ENCODE data around the gene GPC1. TPM values are rescaled to one million over a fixed set of nuclear protein-coding genes. Genes with fewer than 3 reads are reported as not detected.
"Not testable (repeated sequence)": the region's sequence is repeated elsewhere in the genome, so short reads cannot be mapped to it uniquely, and the experiment has no call there.

GPC1 gene, protein sequence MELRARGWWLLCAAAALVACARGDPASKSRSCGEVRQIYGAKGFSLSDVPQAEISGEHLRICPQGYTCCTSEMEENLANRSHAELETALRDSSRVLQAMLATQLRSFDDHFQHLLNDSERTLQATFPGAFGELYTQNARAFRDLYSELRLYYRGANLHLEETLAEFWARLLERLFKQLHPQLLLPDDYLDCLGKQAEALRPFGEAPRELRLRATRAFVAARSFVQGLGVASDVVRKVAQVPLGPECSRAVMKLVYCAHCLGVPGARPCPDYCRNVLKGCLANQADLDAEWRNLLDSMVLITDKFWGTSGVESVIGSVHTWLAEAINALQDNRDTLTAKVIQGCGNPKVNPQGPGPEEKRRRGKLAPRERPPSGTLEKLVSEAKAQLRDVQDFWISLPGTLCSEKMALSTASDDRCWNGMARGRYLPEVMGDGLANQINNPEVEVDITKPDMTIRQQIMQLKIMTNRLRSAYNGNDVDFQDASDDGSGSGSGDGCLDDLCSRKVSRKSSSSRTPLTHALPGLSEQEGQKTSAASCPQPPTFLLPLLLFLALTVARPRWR
- 28.1 TPM for polyA plus RNA-seq (ENCODE audit: insufficient read length)
- long read RNA-seq, donor 1, transcript GPC1-201 (9 exons, 3,713 nt), result major isoform, 14 of 14 reads
- long read RNA-seq, donor 1, partial matches to known transcripts, result 0 of 14 reads
- long read RNA-seq, donor 1, other reads (novel, unspliced or antisense), result 0 of 14 reads
- long read RNA-seq, donor 2, transcript GPC1-201 (9 exons, 3,713 nt), result major isoform, 11 of 11 reads
- long read RNA-seq, donor 2, partial matches to known transcripts, result 0 of 11 reads
- long read RNA-seq, donor 2, other reads (novel, unspliced or antisense), result 0 of 11 reads
- long read RNA-seq, donor 3, transcript GPC1-201 (9 exons, 3,713 nt), result major isoform, 8 of 8 reads
- long read RNA-seq, donor 3, partial matches to known transcripts, result 0 of 8 reads
- long read RNA-seq, donor 3, other reads (novel, unspliced or antisense), result 0 of 8 reads
- long read RNA-seq, donor 4, result 0 reads
- long read RNA-seq, donor 5, partial matches to known transcripts, result 17 of 23 reads
- long read RNA-seq, donor 5, other reads (novel, unspliced or antisense), result 0 of 23 reads
- long read RNA-seq, donor 6, transcript GPC1-201 (9 exons, 3,713 nt), result major isoform, 5 of 5 reads
- long read RNA-seq, donor 6, partial matches to known transcripts, result 0 of 5 reads
- long read RNA-seq, donor 6, other reads (novel, unspliced or antisense), result 0 of 5 reads
- long read RNA-seq, donor 7, transcript GPC1-201 (9 exons, 3,713 nt), result major isoform, 11 of 11 reads
- long read RNA-seq, donor 7, partial matches to known transcripts, result 0 of 11 reads
- long read RNA-seq, donor 7, other reads (novel, unspliced or antisense), result 0 of 11 reads
- long read RNA-seq, donor 8, partial matches to known transcripts, result 0 of 3 reads
- long read RNA-seq, donor 8, other reads (novel, unspliced or antisense), result 0 of 3 reads

DNA sequence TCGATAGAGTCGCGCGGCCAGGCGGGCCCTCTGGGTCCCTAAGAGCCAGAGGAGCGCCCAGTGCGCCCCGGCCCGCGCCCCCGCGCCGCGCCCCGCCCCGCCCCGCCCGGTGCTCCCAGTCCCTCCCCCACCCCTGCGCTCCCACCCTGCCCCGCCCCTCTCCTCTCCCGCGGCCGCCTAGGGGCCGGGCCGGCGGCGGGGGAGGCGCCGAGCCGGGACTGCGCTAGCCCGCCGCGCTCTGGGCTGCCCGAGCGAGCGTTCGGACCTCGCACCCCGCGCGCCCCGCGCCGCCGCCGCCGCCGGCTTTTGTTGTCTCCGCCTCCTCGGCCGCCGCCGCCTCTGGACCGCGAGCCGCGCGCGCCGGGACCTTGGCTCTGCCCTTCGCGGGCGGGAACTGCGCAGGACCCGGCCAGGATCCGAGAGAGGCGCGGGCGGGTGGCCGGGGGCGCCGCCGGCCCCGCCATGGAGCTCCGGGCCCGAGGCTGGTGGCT is at the start of gene GPC1:
GPC1 (plus strand) TSS at position 207 of the 491 bp plus-strand sequence; CDS start at position 463, 256 bp downstream.
- DNase-seq, result peak; percentile 82

DNA sequence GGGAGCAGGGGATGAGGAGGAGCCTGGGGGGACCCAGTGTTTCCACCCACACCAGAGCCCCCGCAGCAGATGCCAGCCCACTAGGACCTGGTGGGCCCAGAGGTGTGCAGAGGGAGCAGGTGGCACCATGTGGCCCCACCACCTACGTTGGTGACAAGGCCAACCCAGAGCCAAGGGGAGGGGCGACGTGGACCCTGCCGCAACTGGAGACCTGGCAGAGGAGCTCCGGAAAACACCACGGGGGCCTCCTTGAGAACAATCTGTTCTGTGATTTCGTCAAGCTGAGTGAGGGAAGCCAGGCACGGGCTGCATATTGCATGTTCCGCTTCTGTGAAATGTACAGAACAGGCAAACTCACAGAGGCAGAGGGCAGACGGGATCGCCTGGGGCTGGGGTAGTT is 49.1 kb upstream of the GPC1 start:
- DNase-seq, result no peak

DNA sequence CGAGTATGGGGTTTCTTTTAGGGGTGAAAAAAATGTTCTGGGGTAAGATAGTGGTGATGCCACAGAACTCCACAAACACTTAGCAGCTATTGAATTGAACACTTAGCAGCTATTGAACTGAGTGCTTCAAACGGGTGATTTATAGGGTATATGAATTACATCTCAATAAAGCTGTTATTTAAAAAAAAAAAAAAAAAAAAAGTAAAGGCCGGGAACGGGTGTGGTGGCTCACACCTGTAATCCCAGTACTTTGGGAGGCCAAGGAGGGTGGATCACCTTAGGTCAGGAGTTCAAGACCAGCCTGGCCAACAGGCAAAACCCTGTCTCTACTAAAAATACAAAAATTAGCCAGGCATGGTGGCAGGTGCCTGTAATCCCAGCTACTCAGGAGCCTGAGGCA is 48.7 kb upstream of the GPC1 start:
- DNase-seq, result not testable (repeated sequence)

DNA sequence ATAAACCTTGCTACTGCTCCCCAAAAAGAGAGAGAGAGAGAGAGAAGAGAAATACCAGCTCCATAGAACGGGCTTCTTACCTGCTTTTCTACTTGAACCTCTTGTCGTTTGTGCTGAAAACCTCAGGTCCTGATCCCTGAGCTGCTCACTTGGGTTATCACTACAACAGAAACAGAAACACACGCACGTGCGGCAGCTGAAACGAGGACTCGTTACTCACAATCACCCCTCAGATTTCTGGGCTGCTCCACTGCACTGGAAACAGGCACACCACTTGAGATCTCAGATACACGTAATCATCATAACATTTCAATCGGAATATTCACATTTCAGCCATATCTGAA is 48.2 kb upstream of the GPC1 start:
- no peak for DNase-seq

DNA sequence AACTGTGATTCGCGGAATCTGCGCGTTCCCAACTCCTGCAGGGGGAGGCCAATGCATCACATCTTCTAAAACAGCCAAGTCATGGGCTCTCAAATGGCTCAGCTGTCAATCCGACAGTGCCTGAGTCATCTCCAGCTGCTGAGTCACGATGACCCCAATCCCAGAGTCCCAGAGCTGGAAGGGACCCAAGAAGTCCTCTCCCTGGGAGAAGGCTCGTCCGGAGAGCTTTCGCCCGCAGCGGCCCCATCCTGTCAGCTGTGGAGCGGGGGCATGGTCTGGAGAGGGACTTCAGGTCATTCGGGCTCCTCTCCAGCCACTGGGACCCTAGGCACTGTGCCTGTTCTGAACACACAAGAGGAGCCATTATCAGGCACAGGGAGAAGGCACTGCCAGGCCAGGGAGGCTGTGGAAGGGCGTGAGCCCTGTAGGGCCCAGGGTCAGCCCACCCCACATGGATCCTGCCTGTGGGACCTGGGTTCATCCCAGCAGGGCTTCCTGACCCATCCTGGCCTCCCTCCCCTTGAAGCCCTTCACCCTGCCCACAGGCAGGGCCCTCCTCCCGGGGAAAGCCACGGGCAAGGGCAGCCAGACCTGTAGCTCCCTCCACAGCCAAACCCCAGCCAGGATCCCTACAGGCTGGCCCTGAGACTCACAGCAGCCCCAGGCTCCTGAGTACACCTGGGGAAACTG is 47.6 kb upstream of the GPC1 start:
- DNase-seq, result no peak

DNA sequence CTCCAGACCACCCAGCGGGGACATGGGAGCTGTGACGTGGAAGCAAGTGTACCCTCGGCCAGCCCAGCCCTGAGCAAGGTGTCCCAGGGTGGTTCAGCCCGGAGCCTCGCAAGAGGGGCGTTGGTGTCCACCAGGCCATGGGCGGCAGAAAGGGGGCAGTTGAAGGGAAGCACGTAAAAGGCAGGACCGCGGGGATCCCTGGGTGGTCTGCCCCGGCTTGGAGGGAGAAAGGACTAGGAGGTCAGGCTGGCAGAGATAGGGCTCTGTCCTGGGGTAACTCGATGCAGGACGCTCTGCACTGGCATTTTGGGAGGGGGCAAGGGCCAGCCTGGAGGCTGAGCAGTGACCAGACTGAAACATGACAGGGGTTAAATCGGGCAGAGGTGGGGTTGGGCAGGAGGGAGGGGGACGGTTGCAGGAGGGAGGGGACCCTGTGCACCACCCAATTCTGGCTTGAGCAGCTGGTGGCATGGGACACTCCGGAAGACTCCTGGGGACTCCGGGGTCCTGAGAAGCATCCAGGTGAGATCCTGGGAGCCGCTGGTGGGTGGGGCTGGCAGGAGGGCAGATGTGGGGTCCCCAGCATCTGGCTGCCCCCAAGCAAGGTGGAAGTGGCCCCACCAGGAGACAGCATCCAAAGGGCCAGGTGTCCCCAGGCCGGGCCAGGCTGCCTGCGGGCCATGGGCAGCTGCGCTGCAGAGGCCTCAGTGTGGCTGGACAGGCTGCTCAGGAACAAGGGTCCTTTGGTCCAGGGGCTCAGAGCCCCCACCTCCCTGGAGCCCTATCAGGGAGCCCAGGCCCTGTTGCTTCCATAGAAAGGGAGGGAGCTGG is 46.8 kb upstream of the GPC1 start:
- no peak for DNase-seq

DNA sequence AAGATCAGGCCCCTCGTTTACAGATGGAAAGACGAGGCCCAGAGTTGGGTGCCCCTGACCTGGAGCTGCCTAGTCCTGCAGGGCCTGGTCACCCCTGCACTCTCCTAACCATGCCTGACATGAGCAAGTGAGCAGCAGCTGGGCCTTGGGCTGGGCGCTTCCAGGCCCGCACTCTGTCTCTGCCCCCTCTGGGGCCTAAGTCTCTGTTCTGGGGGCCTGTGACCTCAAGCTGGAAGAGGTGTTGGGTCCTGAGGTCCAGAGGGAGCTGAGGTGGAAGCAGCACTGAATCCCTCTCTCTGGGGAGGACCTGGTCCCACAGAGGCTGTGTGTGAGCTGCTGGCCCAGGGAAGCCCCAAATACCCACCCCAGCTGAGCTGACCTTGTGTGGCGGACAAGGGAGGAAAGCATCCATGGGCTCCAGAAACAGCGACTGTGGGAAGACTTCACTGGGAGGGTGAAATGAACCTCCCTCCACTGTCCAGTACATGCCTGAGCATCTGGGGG is 46.1 kb upstream of the GPC1 start:
- no peak for DNase-seq

DNA sequence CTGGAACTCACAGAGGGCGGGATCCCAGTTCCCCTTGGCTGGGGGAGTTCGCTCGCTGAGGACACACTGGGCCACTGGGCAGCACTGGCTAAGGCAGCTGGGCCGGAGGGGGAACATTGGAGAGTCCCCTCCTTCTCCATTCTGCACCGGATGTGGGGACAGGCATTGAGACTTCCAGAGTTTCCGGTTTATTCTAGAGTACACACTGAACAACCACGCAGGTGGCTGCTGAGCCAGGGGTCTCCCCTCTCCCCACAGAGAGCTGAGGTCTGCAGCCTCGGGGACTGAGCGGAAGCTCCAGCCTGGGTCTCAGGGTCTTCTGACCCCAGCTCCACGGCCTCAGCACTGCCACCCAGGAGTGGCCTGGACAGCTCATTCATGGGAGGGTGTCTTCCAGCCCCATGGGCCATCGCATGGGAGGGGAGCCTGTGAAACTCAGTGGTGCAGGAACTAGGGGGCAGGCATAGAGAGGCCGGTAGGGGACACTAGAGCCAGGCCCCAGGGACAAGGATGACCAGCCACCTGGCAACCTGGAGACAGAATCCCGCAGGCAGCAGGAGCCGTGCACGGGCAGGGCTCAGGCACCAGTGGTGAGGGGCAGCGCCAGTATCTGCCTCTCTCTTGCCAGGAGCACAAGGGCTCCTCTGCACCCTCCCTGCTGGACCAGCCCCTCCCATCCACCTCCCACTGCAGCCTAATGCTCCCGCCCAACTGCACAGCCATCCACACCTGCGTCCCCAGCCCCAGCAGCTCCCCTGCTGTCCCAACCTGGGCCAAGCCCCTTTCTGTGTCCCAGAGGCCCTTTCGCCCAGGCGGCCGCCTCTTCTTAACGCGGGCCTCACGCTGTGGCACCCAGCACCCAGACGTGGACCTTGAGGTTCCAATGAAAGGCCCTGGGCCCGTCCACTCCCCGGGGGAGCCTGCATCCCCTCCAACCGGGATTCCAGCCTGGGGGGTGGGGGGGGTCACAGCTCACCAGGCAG is 45.1 kb upstream of the GPC1 start:
- DNase-seq, result no peak

DNA sequence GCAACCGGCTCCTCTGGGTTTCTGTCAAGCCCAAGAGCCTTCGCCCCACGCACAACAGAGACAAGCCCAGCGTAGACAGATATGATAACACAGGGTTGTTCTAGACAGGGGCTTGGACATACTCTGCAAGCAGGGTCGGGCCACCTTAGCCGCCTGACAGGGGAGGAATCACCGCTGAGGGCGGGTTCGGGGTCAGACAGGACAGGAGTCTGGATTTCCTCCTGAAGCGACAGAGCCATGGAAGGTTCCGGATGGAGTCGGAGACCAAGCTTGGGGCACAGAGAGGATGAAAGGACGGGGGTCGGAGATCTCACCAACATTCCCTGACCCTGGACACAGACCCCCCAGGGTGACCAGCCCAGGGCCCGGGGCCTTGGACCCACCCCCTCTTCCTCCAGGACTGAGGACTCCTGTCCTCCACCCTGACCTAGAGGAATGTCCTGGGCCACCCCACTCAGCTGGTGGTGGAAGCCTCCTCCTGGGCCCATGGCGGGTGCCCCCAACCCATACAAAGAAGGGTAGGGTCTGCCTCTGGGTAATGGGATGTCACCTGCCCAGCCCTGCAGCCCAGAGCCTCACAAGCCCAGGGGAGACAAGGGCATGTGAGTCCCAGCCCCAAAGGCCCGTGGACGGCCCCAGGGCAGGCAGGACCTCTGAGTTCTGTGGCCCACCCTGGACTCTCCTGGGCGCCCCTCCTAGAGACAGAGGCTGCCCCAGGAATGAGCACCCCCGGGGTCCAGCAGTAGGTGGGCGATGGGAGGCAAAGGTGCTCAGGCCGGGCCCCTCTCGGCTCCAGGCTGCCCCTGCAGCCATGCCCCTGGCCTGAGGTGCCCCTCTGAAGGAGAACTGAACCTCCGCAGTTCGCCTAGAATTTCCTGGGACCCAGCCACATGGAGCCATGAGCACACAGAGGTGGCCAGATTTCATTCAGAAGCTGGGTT is 44.1 kb upstream of the GPC1 start:
- DNase-seq, result no peak

DNA sequence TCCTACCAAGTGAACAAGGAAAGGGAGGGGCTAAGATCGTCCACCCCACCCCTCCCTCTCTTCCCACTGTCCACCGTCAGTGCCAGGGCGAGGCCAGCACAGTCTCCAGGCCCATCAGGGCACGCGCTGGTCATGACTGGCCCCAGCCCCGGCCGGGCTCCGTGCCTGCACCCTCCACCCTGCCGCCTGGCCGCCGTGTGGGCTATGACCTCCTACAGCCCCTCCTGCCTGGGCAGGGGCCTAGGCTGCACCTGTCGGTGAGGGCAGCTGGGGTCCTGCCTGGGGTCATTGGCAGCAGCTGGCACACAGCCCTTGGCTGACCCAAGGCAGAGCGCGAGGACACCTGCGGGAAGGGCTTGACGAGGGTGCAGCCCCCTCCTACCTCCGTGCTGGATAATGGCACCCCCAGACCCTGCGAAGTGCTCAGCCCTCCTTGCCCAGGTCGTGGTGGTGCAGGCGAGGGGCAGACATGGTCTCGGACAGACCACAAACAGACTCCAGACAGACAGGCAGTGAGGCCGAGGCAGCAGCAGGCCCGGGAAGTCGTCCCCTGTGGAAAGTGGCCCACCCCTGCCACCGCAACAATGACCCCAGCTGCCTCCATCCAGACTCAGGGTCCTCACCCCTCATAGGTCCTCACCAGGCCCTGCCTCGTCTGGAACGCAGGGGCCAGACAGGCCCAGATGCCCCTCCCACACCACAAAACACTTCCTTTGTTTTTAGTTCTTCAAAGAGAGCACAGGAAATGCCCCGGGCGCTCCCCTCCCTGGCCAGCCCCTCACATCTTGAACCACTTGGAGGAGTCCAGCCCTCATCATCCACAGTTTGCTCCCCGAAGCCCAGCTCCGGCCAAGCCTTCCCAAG is 43.1 kb upstream of the GPC1 start:
- DNase-seq, result no peak

DNA sequence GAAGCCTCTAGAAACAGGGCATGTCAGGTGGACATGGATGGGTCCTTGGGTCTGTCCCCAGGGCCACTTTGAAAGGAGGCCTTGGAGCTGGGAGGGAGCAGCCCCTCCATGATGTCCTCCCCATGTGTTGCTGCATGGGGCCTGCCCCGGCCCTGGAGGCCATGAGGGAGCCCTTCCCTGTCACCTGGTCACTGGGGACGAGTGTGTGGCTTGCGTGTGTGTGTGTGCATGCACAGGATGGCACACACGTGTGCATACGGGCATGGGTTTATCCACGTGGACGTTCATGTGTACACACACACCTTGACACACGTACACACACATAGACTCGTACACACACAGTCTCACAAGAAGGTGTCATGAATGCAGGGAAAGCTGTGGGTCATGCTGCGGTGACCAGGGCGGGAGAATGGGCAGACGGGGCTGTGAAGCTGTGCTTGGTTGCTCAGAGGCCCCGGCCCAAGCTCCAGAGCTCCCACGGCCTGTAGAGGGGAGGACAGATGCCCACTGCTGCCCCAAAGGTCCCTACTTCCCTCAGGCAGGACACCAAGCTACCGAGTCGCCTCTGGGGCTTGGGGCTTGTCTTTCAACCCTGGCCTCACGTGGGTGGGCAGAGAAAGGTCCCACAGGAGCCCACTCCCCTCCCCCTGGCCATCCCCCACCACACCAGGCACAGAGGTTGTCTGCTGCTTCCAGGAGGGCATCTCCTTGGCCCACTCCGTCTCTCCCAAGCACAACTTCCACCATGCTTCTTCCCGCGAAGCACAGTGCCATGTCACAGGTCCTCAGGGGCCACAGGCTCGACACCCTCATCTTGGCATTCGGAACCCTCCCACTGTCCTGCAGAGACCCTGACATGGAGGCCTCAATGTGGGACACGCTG is 42.3 kb upstream of the GPC1 start:
- no peak for DNase-seq

DNA sequence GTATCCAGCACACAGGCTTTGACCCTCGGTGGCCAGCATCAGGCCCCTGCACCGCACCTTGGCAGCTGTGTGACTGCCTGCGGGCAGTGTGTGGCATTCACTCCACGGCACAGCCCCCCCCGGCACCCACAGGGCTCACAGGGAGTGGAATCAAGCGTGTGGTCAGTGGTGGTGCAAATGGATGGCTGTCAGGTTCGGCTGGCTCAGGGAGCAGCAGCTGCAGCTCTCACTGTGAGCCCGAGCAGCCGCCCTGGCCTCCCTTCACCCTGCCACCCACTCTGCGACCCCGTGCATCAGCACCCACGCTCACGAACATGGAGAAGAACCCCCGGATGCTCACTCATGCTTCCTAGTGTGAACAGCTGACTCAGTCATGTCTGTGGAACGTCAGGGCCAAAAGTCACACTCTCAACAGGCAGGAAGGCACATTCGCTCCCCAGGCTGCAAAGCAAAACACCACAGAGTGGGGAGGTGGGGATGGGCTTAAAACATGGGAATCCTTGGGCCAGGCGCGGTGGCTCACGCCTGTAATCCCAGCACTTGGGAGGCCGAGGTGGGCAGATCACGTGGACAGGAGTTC is 41.5 kb upstream of the GPC1 start:
- DNase-seq, result no peak

DNA sequence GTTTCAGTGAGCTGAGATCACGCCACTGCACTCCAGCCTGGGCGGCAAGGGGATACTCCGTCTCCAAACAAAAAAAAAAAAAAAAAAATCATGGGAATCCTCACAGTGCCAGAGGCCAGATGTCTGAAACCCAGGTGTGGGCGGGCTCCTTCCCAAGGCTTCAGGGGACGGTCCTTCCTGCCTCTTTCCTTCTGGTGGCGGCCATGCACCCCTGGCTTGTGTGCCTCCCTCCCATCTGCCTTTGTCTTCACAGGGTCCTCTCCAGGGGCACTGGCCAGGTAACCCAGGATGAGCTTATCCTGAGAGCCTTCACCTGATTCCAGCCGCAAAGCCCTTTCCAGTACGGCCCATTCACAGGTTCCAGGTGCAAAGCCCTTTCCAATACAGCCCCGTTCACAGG is 40.9 kb upstream of the GPC1 start:
- DNase-seq, result no peak

DNA sequence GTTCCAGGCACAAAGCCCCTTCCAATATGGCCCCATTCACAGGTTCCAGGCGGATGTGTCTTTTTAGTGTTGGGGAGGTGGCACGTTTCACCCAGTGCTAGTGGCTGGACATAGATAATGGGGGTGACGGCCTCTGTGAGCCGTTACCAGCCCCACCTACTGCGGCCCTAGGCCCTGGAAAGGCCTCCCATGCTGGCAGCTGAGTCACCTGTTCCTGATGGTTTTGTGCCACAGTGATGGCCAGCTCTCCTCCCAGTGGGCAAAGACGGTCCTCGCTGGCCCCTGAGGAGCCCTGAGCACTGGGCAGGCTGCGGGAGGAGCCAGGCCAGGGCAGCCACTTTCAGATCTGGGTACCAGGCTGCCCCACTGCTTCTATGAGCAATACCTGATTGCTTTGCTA is 40.0 kb upstream of the GPC1 start:
- DNase-seq, result no peak

Measured in left kidney (tissue), 8 donors.